ENCODE results near the gene CCDC17.

The CCDC17 gene

DNA sequence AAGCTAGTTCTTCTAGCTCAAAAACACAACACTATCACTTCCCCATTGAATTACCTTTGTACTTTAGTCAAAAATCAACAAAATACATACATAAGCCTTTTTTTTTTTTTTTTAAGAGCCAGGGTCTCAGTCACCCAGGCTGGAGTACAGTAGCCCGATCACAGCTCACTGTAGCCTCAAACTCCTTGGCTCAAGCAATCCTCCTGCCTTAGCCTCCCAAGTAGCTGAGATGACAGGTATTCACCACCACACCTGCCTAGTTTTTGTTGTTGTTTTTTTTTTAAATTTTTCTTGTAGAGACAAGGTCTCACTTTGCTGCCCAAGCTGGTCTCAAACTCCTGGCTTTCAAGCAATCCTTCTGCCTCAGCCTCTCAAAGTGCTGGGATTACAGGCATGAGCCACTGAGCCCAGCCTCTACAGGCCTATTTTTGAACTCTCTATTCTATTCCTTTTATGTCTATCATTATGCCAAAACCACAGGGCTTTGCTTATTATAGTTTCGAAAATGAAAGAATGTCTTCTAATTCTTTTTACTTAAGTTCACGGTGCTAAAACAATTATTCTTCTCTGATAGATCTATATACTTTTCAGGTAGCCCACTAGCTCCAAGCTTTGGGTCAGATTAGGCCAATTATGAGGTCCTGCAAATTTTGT, 32.8 kb upstream of the CCDC17 start:
- no peak for DNase-seq (ENCODE audit: low spot score)
- no peak for ATAC-seq (ENCODE audit: low read depth)
- H3K4me1 ChIP-seq (ENCODE audit: insufficient read depth, poor library complexity, severe bottlenecking) = no peaks in the 10 kb centered on the region
- H3K9me3 ChIP-seq (ENCODE audit: severe bottlenecking) = no peaks in the 10 kb centered on the region
- H3K27me3 ChIP-seq (ENCODE audit: insufficient read depth, poor library complexity, severe bottlenecking) = no peaks in the 10 kb centered on the region
- peaks cover 95% of the 10 kb centered on the region for H3K36me3 ChIP-seq (ENCODE audit: low read depth)
- no peak overlapping the region for H3K4me3 ChIP-seq (ENCODE audit: severe bottlenecking)
- H3K27ac ChIP-seq (ENCODE audit: poor library complexity, severe bottlenecking) = no peak overlapping the region
- TF ChIP-seq, protein P1, sequence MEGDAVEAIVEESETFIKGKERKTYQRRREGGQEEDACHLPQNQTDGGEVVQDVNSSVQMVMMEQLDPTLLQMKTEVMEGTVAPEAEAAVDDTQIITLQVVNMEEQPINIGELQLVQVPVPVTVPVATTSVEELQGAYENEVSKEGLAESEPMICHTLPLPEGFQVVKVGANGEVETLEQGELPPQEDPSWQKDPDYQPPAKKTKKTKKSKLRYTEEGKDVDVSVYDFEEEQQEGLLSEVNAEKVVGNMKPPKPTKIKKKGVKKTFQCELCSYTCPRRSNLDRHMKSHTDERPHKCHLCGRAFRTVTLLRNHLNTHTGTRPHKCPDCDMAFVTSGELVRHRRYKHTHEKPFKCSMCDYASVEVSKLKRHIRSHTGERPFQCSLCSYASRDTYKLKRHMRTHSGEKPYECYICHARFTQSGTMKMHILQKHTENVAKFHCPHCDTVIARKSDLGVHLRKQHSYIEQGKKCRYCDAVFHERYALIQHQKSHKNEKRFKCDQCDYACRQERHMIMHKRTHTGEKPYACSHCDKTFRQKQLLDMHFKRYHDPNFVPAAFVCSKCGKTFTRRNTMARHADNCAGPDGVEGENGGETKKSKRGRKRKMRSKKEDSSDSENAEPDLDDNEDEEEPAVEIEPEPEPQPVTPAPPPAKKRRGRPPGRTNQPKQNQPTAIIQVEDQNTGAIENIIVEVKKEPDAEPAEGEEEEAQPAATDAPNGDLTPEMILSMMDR (IDR thresholded peaks at IDR 0.05; ENCODE audit: poor library complexity, severe bottlenecking) = no peak

DNA sequence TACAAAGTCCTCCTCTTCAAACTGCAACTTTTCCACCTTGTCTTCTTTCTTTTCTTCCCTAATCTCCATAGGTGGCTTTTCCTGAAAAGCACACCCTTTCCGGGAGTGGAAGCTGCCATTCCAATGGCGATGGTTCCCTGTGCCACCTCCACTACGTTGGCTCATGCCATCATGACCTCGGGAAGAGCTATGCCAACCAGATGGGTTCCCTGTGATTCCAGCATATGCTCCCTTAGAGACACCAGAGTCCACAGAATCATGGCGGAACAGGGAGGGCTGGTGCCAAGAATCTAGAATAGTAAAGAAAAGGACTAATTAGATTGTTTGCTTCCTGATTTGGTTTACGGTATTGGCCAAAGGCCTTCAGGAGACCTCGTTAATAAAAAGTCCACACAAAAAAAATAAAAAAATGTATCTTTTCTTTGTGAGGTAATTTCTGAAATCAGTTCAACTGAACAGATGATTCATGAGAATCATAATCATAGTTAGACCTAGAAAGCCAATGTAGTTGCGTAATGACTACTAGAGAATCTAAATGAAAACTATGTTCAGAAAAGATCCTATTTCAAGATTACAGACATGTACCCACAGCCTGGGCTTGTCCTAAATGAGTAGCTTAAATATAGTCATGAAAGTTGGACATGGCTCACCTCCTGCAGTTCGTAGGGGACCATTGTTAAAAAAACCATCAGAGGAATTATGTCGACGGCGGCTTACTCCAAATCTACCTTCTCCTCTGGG, 30.9 kb upstream of the CCDC17 start:
- peaks cover 100% of the 10 kb centered on the region for H3K36me3 ChIP-seq (ENCODE audit: low read depth)
- H3K9me3 ChIP-seq (ENCODE audit: severe bottlenecking) = no peaks in the 10 kb centered on the region
- H3K4me1 ChIP-seq (ENCODE audit: insufficient read depth, poor library complexity, severe bottlenecking) = no peaks in the 10 kb centered on the region
- H3K27ac ChIP-seq (ENCODE audit: poor library complexity, severe bottlenecking) = no peak overlapping the region
- ATAC-seq (ENCODE audit: low read depth) = no peak
- H3K4me3 ChIP-seq (ENCODE audit: severe bottlenecking) = no peak overlapping the region
- no peak for DNase-seq (ENCODE audit: low spot score)
- H3K27me3 ChIP-seq (ENCODE audit: insufficient read depth, poor library complexity, severe bottlenecking) = no peaks in the 10 kb centered on the region
- TF ChIP-seq, protein P1 (IDR thresholded peaks at IDR 0.05; ENCODE audit: poor library complexity, severe bottlenecking) = no peak

DNA sequence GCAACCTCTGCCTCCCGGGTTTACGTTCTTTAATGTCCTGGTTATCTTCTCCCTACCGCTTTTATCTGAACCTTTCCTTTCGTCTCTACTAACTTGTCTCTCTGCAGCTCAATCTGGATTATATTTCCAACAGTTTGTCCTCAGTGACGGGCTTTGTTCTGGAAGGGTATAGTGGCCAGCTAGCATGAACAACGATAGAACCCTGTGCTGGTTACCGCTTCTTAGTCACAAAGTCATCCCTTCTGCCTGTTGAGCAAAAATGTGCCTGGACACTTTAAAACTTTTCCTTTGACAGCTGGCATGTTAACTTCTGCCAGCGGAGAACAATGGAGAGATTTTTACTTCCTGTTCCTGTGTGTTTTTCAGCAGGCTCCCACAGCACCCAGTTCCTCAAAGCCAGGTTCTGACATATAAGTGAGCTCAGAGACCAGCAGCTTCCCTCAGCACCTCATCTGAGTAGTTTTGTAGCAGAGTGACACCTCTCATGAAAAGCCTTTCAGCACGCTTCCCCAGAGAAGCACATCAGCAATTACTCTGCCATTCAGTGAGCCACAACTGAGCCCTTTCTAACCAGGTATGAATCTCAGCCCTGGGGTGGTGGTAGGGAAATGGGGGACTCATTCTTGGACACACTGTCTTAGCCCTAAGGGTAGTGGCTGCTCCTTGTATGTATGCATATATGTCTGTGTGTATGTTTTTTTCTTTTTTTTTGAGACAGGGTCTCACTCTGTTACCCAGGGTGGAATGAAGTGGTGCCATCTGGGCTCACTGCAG, 23.6 kb upstream of the CCDC17 start:
- DNase-seq (ENCODE audit: low spot score) = no peak
- no peak overlapping the region for H3K4me3 ChIP-seq (ENCODE audit: severe bottlenecking)
- H3K27ac ChIP-seq (ENCODE audit: poor library complexity, severe bottlenecking) = no peak overlapping the region
- peaks cover 81% of the 10 kb centered on the region for H3K36me3 ChIP-seq (ENCODE audit: low read depth)
- no peaks in the 10 kb centered on the region for H3K4me1 ChIP-seq (ENCODE audit: insufficient read depth, poor library complexity, severe bottlenecking)
- H3K27me3 ChIP-seq (ENCODE audit: insufficient read depth, poor library complexity, severe bottlenecking) = no peaks in the 10 kb centered on the region
- H3K9me3 ChIP-seq (ENCODE audit: severe bottlenecking) = no peaks in the 10 kb centered on the region
- TF ChIP-seq, protein P1 (IDR thresholded peaks at IDR 0.05; ENCODE audit: poor library complexity, severe bottlenecking) = no peak
- ATAC-seq (ENCODE audit: low read depth) = no peak

- H3K4me1 ChIP-seq (ENCODE audit: insufficient read depth, poor library complexity, severe bottlenecking) = no peaks in the 10 kb centered on the region
- DNase-seq (ENCODE audit: low spot score) (no peak), ATAC-seq (ENCODE audit: low read depth) (no peak)
- TF ChIP-seq, protein P1 (IDR thresholded peaks at IDR 0.05; ENCODE audit: poor library complexity, severe bottlenecking) = no peak
- no peaks in the 10 kb centered on the region for H3K27me3 ChIP-seq (ENCODE audit: insufficient read depth, poor library complexity, severe bottlenecking)
- peaks cover 78% of the 10 kb centered on the region for H3K36me3 ChIP-seq (ENCODE audit: low read depth)
- no peak overlapping the region for H3K27ac ChIP-seq (ENCODE audit: poor library complexity, severe bottlenecking)
- no peak overlapping the region for H3K4me3 ChIP-seq (ENCODE audit: severe bottlenecking)
- H3K9me3 ChIP-seq (ENCODE audit: severe bottlenecking) = no peaks in the 10 kb centered on the region
Measured at GRCh38 chr1:45644661-45645060, 20.8 kb upstream of the CCDC17 start.
